Measurements from ENCODE around the gene POC1A. TPM values are rescaled to one million over a fixed set of nuclear protein-coding genes. Genes with fewer than 3 reads are reported as not detected.

Gene POC1A
- total RNA-seq, 1 donor from 2014 or later, result 3.7 TPM

- Histone ChIP-seq H2AFZ (ENCODE audit: low read depth, low read length) (no peak overlapping the region), H4K20me1 (ENCODE audit: insufficient read depth, low read length) (no peaks in the 10 kb centered on the region), H3K27ac (ENCODE audit: low read depth, low read length) (no peak overlapping the region), H3K27me3 (ENCODE audit: insufficient read depth, low read length) (no peaks in the 10 kb centered on the region), H3K9me3 (ENCODE audit: insufficient read depth, low read depth, low read length) (no peaks in the 10 kb centered on the region), H3K4me1 (ENCODE audit: insufficient read depth, low read length) (no peaks in the 10 kb centered on the region), H3K9ac (ENCODE audit: low read length) (no peak overlapping the region), H3K79me2 (ENCODE audit: insufficient read depth, low read length) (no peaks in the 10 kb centered on the region), H3K36me3 (ENCODE audit: insufficient read depth, low read length) (no peaks in the 10 kb centered on the region), H3K4me3 (ENCODE audit: insufficient read depth, low read depth, low read length) (no peak overlapping the region), H3K4me2 (ENCODE audit: low read length) (no peak overlapping the region)
- no peak overlapping the region for H3K4me3 Mint-ChIP-seq (ENCODE audit: unreplicated experiment)
- DNase-seq (ENCODE audit: low read depth) (no peak), FAIRE-seq (no peak)
- peaks cover 1% of the 10 kb centered on the region for H3K4me1 Mint-ChIP-seq (ENCODE audit: low read depth, unreplicated experiment)
- peaks cover 1% of the 10 kb centered on the region for H3K9me3 Mint-ChIP-seq (ENCODE audit: unreplicated experiment)
- no peak for TF ChIP-seq EZH2 (IDR thresholded peaks at IDR 0.05; ENCODE audit: insufficient read depth, low read length)
- TF ChIP-seq CTCF (IDR thresholded peaks at IDR 0.05; ENCODE audit: insufficient read depth, low read depth, low read length), result no peak
- H3K27ac Mint-ChIP-seq (ENCODE audit: unreplicated experiment), result no peak overlapping the region
- peaks cover 2% of the 10 kb centered on the region for H3K36me3 Mint-ChIP-seq (ENCODE audit: low read depth, unreplicated experiment)
- peaks cover 33% of the 10 kb centered on the region for H3K27me3 Mint-ChIP-seq (ENCODE audit: low read depth, unreplicated experiment)
These were observed 23.4 kb upstream of the POC1A start for GRCh38 chr3:52177701-52178042.

GRCh38 chr3:52176951-52177700 is 22.9 kb upstream of the POC1A start:
- Histone ChIP-seq H3K27ac (ENCODE audit: low read depth, low read length) (no peak overlapping the region), H4K20me1 (ENCODE audit: insufficient read depth, low read length) (no peaks in the 10 kb centered on the region), H3K9me3 (ENCODE audit: insufficient read depth, low read depth, low read length) (no peaks in the 10 kb centered on the region), H3K79me2 (ENCODE audit: insufficient read depth, low read length) (no peaks in the 10 kb centered on the region), H3K4me3 (ENCODE audit: insufficient read depth, low read depth, low read length) (no peak overlapping the region), H3K9ac (ENCODE audit: low read length) (no peak overlapping the region), H3K27me3 (ENCODE audit: insufficient read depth, low read length) (no peaks in the 10 kb centered on the region), H3K36me3 (ENCODE audit: insufficient read depth, low read length) (no peaks in the 10 kb centered on the region), H3K4me1 (ENCODE audit: insufficient read depth, low read length) (no peaks in the 10 kb centered on the region), H2AFZ (ENCODE audit: low read depth, low read length) (no peak overlapping the region), H3K4me2 (ENCODE audit: low read length) (no peak overlapping the region)
- peaks cover 29% of the 10 kb centered on the region for H3K27me3 Mint-ChIP-seq (ENCODE audit: low read depth, unreplicated experiment)
- DNase-seq (ENCODE audit: low read depth) (no peak), FAIRE-seq (no peak)
- no peak overlapping the region for H3K4me3 Mint-ChIP-seq (ENCODE audit: unreplicated experiment)
- H3K4me1 Mint-ChIP-seq (ENCODE audit: low read depth, unreplicated experiment), result peaks cover 1% of the 10 kb centered on the region
- TF ChIP-seq CTCF (IDR thresholded peaks at IDR 0.05; ENCODE audit: insufficient read depth, low read depth, low read length) (no peak), EZH2 (IDR thresholded peaks at IDR 0.05; ENCODE audit: insufficient read depth, low read length) (no peak)
- H3K27ac Mint-ChIP-seq (ENCODE audit: unreplicated experiment), result peak overlapping the region; percentile 8
- H3K36me3 Mint-ChIP-seq (ENCODE audit: low read depth, unreplicated experiment), result peaks cover 2% of the 10 kb centered on the region
- H3K9me3 Mint-ChIP-seq (ENCODE audit: unreplicated experiment), result peaks cover 1% of the 10 kb centered on the region

GRCh38 chr3:52176180-52176752 is 22.0 kb upstream of the POC1A start:
- no peak overlapping the region for H3K4me3 Mint-ChIP-seq (ENCODE audit: unreplicated experiment)
- TF ChIP-seq EZH2 (IDR thresholded peaks at IDR 0.05; ENCODE audit: insufficient read depth, low read length), result no peak
- TF ChIP-seq CTCF (IDR thresholded peaks at IDR 0.05; ENCODE audit: insufficient read depth, low read depth, low read length), result no peak

More at GRCh38 chr3:52176180-52176752, 22.0 kb upstream of the POC1A start:
- Histone ChIP-seq H4K20me1 (ENCODE audit: insufficient read depth, low read length) (no peaks in the 10 kb centered on the region), H3K9me3 (ENCODE audit: insufficient read depth, low read depth, low read length) (no peaks in the 10 kb centered on the region), H3K4me3 (ENCODE audit: insufficient read depth, low read depth, low read length) (no peak overlapping the region), H3K36me3 (ENCODE audit: insufficient read depth, low read length) (no peaks in the 10 kb centered on the region), H3K79me2 (ENCODE audit: insufficient read depth, low read length) (no peaks in the 10 kb centered on the region), H3K4me1 (ENCODE audit: insufficient read depth, low read length) (peaks cover 6% of the 10 kb centered on the region), H3K27me3 (ENCODE audit: insufficient read depth, low read length) (no peaks in the 10 kb centered on the region), H3K9ac (ENCODE audit: low read length) (no peak overlapping the region), H3K4me2 (ENCODE audit: low read length) (no peak overlapping the region), H3K27ac (ENCODE audit: low read depth, low read length) (no peak overlapping the region), H2AFZ (ENCODE audit: low read depth, low read length) (no peak overlapping the region)
- Mint-ChIP-seq H3K36me3 (ENCODE audit: low read depth, unreplicated experiment) (peaks cover 2% of the 10 kb centered on the region), H3K9me3 (ENCODE audit: unreplicated experiment) (peaks cover 1% of the 10 kb centered on the region), H3K4me1 (ENCODE audit: low read depth, unreplicated experiment) (no peaks in the 10 kb centered on the region), H3K27me3 (ENCODE audit: low read depth, unreplicated experiment) (peaks cover 33% of the 10 kb centered on the region), H3K27ac (ENCODE audit: unreplicated experiment) (no peak overlapping the region)
- FAIRE-seq, result no peak
- no peak for DNase-seq (ENCODE audit: low read depth)
